Vein endothelial cell (primary cell): ENCODE data around the gene SH3BP2. TPM values are rescaled to one million over a fixed set of nuclear protein-coding genes. Genes with fewer than 3 reads are reported as not detected.

ENCODE experiments used
- total RNA-seq: library from RNA; depleted of rRNA; stranded (reverse); fragments of >200 nt; gene quantifications from 2 replicates; pipeline ENCODE4 v1.2.3, GENCODE V29; 2012

SH3BP2 gene
- total RNA-seq = 45.2 and 61.7 TPM in 2 replicates

GRCh38 chr4:2792711-2793585 is at the start of gene SH3BP2:
SH3BP2 (plus strand) TSS chr4:2793085; CDS start chr4:2820618, 27,533 bp downstream.

DNA sequence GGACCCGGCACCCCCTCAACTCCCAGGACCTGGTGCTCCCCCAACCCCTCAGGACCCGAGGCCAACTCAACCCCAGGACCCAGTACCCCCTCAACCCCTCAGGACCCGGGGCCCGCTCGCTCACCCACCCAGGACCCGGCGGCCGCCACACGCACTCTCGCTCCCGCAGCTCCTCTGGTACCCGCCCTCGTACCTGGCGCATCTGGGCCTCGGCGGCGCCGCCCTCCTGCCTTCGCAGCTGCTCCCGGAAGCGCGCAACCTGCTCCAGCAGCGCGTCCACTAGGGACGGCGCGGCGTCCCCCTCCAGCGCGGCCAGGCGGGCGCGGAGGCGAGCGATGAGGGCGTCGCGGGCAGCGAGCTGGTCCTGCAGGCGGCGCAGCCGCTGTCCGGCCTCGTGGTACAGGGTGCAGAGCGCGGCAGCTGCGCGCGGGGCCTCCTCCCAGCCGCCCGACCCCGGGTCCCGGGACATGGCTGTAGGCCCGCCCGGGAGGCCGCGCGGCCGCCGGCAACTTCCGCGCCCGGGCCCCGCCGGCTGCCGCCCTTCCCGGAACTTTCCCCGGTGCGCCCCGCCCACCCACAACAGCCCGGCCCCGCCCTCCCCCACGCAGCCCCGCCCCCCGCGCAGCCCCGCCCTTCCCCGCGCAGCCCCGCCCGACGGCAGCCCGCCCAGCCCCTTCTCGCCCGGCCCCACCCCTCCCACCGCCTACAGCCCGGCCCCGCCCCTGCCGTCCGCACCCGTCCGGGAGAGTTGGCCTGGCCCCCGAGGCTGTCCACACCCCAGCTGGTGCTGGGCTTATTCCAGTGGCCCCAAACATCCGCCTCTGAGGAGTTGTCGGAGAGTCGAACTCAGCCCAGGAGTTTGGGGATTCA is 36.8 kb upstream of the SH3BP2 start, which contains the start of gene TNIP2:
Gene TNIP2, minus strand, starts transcription at position 516 of the 870 bp plus-strand sequence. Its CDS starts 47 bp downstream, at position 469.

DNA sequence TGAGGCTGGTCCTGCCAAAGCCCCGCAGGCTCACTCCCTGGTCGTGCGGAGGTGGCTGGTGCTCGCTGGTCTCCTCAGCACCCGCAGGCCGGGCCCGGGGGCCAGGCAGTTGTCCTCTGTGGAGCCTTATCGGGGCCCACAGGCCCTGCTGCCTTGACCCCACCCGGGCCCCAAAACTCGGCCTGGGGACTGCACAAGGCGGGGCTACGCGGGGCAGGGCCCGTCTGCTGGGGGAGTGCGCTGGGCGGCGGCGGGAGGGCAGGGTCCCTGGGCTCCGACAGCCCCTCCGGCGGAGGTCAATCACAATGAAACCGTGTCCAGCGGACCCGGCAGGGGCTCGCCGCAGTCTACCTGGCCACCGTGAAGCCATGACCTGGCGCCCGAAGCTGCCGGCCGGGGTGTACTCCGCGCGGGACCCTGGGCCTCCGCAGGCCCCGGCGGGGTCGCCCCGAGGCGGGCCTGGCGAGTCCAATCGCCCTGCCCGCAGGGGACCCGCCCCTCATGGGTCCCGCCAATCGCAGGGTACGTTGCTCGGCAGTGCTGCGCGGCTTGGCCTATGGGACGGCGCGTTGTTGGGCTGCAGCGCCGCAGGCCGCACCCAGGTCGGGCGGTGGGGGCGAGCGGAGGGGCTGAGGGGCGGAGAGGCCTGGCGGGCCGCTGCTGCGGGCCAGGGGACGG is 50.5 kb downstream of the SH3BP2 start, which contains the start of gene ADD1:
Gene ADD1, plus strand, starts transcription at position 582 of the 678 bp plus-strand sequence. CDS start 32,072 bp downstream, outside the sequence.

Other genes with a start within 250 kb of the SH3BP2 start
- gene TNIP2, start 36.7 kb upstream of the SH3BP2 start, total RNA-seq = 59.6 and 72.2 TPM in 2 replicates
- gene ADD1, start 50.8 kb downstream of the SH3BP2 start, total RNA-seq = 209 and 216 TPM in 2 replicates
- 36.9 and 46.0 TPM in 2 replicates for gene NOP14, start 170.3 kb downstream of the SH3BP2 start, total RNA-seq
- gene GRK4, start 170.5 kb downstream of the SH3BP2 start, total RNA-seq = 4.2 and 6.3 TPM in 2 replicates